Mesodermal cell (in vitro differentiated cells): ENCODE measurements around the gene DYDC1.

Source experiments
- H3K27ac ChIP-seq: 2 replicates; pipeline ENCODE4 v1.7.0; 2013; ENCODE audit warnings: mild to moderate bottlenecking, low read depth, low read length, moderate library complexity; ENCODE audit not compliant: severe bottlenecking
- H3K36me3 ChIP-seq: 2 replicates; pipeline ENCODE4 v1.7.1; 2013; ENCODE audit warnings: mild to moderate bottlenecking, low read length, moderate library complexity; ENCODE audit not compliant: control insufficient read depth, insufficient read depth
- H3K4me1 ChIP-seq: one replicate; pipeline ENCODE4 v1.7.1; 2013; ENCODE audit warnings: mild to moderate bottlenecking, low read length; ENCODE audit not compliant: insufficient read depth, control insufficient read depth, poor library complexity, severe bottlenecking
- H3K4me3 ChIP-seq: 2 replicates; pipeline ENCODE4 v1.7.0; 2013; ENCODE audit warnings: low read length, control low read depth, mild to moderate bottlenecking; ENCODE audit not compliant: insufficient read depth, poor library complexity, severe bottlenecking; ENCODE audit errors: extremely low read depth
- H3K9me3 ChIP-seq: 2 replicates; pipeline ENCODE4 v1.7.1; 2013; ENCODE audit warnings: mild to moderate bottlenecking, low read length, moderate library complexity; ENCODE audit not compliant: control insufficient read depth
- WGBS, 2 experiments: methylation state at CpG; one replicate each; pipeline ENCODE4 v1.1.5; 2013; ENCODE audit warnings: missing lambda C conversion rate in 2 of 2; ENCODE audit not compliant: insufficient coverage in 2 of 2; 5-methylcytosine and 5-hydroxymethylcytosine counted together

DYDC1 gene

GRCh38 chr10:80344912-80345311, 11.6 kb downstream of the DYDC1 start:
- Histone ChIP-seq H3K4me3 (no peak overlapping the region), H3K9me3 (no peaks in the 10 kb centered on the region), H3K27ac (no peak overlapping the region), H3K36me3 (no peaks in the 10 kb centered on the region), H3K4me1 (no peaks in the 10 kb centered on the region)
- WGBS, 2 experiments = 44% methylated on average over 1 of the region's 2 CpGs; no CpG with 5 or more reads in 1 of the 2 experiments

GRCh38 chr10:80344276-80344675, 12.3 kb downstream of the DYDC1 start:
- Histone ChIP-seq H3K4me1 (no peaks in the 10 kb centered on the region), H3K27ac (no peak overlapping the region), H3K36me3 (no peaks in the 10 kb centered on the region), H3K4me3 (no peak overlapping the region), H3K9me3 (no peaks in the 10 kb centered on the region)
- 80% methylated on average over 1 of the region's 1 CpG; no CpG with 5 or more reads in 1 of the 2 experiments for whole genome bisulfite sequencing, 2 experiments

GRCh38 chr10:80333983-80334382, 22.6 kb downstream of the DYDC1 start:
- no peak overlapping the region for H3K4me3 ChIP-seq
- H3K27ac ChIP-seq = no peak overlapping the region
- H3K4me1 ChIP-seq = no peaks in the 10 kb centered on the region
- no peaks in the 10 kb centered on the region for H3K36me3 ChIP-seq
- H3K9me3 ChIP-seq = no peaks in the 10 kb centered on the region
- WGBS, 2 experiments = no CpG with 5 or more reads among the region's 1 CpG

GRCh38 chr10:80324891-80325364, 31.6 kb downstream of the DYDC1 start:
- Histone ChIP-seq H3K4me1 (peaks cover 11% of the 10 kb centered on the region), H3K36me3 (no peaks in the 10 kb centered on the region), H3K4me3 (no peak overlapping the region), H3K27ac (no peak overlapping the region), H3K9me3 (no peaks in the 10 kb centered on the region)
- WGBS, 2 experiments = 86 to 97% methylated on average over 3 to 5 of the region's 6 CpGs

GRCh38 chr10:80324086-80324485, 32.5 kb downstream of the DYDC1 start:
- WGBS, 2 experiments = 50 to 64% methylated on average over 1 of the region's 1 CpG
- peaks cover 11% of the 10 kb centered on the region for H3K4me1 ChIP-seq
- no peak overlapping the region for H3K27ac ChIP-seq
- no peak overlapping the region for H3K4me3 ChIP-seq
- no peaks in the 10 kb centered on the region for H3K36me3 ChIP-seq
- no peaks in the 10 kb centered on the region for H3K9me3 ChIP-seq

DNA sequence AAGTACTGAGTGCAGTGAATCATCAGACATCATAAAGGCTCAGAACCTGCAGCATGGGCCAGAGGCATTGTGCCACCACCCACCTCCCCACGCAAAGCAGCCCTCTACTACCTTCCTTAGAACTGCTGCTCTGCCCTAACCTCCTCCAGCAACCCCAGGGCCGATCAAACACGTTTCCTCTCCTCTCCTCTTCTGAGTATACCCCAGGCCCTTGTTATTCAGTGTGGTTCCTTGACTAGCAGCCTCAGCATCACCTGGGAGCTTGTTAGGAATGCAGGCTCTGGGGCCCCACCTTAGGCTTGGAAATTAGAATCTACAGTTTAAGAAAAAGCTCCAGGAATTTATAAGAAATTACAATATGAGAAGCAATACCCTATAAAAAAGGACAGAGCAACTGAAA, 33.2 kb downstream of the DYDC1 start:
- Histone ChIP-seq H3K36me3 (no peaks in the 10 kb centered on the region), H3K4me3 (no peak overlapping the region), H3K4me1 (peaks cover 11% of the 10 kb centered on the region), H3K9me3 (no peaks in the 10 kb centered on the region), H3K27ac (no peak overlapping the region)
- 56 to 60% methylated on average over 1 to 3 of the region's 3 CpGs for WGBS, 2 experiments

- Histone ChIP-seq H3K4me3 (no peak overlapping the region), H3K9me3 (no peaks in the 10 kb centered on the region), H3K36me3 (no peaks in the 10 kb centered on the region), H3K4me1 (peaks cover 11% of the 10 kb centered on the region), H3K27ac (no peak overlapping the region)
- no CpG with 5 or more reads among the region's 1 CpG for WGBS, 2 experiments
Measured at GRCh38 chr10:80322711-80323110, 33.8 kb downstream of the DYDC1 start.

DNA sequence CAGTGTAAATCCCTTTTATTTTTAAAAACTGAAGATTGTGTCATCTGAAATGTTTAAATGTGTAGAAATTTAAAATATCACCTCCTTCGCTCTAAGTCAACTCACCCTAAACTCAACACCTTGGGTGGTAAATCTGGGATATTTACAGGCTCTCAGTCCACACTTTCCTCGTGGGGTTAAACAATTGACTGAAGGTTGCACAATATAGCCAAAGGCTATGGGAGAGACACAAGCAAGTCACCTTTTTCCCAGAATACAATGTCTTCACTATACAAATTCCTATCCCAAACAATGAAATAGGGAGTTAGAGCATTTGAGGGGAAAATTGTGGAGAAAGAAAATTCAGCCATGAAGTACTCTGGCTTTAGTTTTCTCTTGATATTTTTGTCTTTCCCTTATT, 34.4 kb downstream of the DYDC1 start:
- Histone ChIP-seq H3K27ac (no peak overlapping the region), H3K4me3 (no peak overlapping the region), H3K36me3 (no peaks in the 10 kb centered on the region), H3K4me1 (peaks cover 11% of the 10 kb centered on the region), H3K9me3 (no peaks in the 10 kb centered on the region)
- WGBS, 2 experiments = 80% methylated on average over 1 of the region's 2 CpGs; no CpG with 5 or more reads in 1 of the 2 experiments

DNA sequence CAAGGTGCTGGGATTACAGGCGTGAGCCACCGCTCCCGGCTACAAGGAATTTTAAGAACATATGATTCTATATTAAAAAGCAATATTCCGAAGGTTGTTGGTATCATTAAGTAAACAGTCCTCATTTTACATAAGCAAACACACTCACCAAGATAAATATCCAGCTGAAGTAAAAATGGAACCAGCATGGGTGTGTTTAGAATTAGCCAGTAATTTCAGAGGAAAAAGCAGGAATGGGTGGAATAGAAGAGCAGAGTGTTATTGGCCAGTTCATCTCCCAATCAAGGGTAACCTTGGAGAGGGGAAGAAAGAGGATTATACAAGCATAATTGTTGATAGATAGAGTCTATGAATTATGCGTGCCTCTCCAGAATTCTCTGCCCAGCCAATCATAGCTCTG, 35.4 kb downstream of the DYDC1 start:
- H3K4me3 ChIP-seq = no peak overlapping the region
- peaks cover 11% of the 10 kb centered on the region for H3K4me1 ChIP-seq
- no peaks in the 10 kb centered on the region for H3K9me3 ChIP-seq
- no peaks in the 10 kb centered on the region for H3K36me3 ChIP-seq
- WGBS, 2 experiments = no CpG with 5 or more reads among the region's 5 CpGs
- H3K27ac ChIP-seq = no peak overlapping the region

DNA sequence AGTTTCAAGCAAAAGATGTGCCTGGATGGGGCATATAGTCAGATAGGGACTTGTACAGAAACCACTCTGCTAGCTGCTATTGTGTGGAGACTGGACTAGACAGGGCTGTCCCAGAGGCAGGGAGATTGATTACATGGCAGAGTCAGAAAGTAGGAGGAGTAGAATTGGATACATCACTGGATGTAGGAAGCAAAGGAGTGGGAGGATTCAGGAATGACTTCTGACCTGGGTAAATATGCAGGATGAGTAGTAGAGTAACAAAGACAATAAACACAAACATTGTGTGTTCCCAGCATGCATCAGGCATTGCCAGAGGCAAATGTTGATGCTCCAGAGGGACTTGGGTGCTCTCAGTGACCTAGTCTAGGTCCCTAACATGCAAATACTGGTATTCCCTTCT, 36.2 kb downstream of the DYDC1 start:
- no peak overlapping the region for H3K27ac ChIP-seq
- no peaks in the 10 kb centered on the region for H3K9me3 ChIP-seq
- no peaks in the 10 kb centered on the region for H3K36me3 ChIP-seq
- peaks cover 11% of the 10 kb centered on the region for H3K4me1 ChIP-seq
- no peak overlapping the region for H3K4me3 ChIP-seq

DNA sequence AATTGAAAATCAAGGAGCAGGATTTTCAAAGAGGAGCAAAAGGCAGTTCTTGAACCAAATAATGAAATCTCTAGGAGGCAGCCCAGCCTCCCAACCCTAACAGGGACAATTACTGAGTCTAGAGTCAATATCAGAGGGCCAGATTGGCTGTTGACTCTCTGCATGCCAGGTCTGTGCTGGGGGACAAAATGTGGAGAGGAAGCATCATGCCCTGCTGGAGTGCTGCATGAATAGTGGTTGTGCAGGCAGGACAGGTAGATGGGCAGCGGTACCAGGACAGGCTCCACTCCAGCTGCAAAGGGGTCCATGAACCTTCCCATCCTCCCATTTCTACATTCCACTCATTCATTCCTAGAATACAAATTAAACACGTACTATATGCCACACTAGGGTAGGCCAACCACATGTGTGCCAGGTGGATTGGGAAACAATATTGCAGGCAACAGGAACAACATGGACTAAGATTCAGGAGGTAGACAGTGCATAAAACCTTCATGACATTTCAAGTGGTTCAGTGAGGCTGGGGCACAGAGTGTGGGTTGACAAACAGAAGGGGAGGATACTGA, 36.7 kb downstream of the DYDC1 start:
- no peak overlapping the region for H3K4me3 ChIP-seq
- peaks cover 11% of the 10 kb centered on the region for H3K4me1 ChIP-seq
- WGBS, 2 experiments = 80 to 100% methylated on average over 1 of the region's 2 CpGs
- H3K36me3 ChIP-seq = no peaks in the 10 kb centered on the region
- no peaks in the 10 kb centered on the region for H3K9me3 ChIP-seq
- no peak overlapping the region for H3K27ac ChIP-seq
